ENCODE results near the gene GPSM3.
"Not testable (repeated sequence)": the region's sequence is repeated elsewhere in the genome, so short reads cannot be mapped to it uniquely, and the experiment has no call there.

Gene GPSM3

DNA sequence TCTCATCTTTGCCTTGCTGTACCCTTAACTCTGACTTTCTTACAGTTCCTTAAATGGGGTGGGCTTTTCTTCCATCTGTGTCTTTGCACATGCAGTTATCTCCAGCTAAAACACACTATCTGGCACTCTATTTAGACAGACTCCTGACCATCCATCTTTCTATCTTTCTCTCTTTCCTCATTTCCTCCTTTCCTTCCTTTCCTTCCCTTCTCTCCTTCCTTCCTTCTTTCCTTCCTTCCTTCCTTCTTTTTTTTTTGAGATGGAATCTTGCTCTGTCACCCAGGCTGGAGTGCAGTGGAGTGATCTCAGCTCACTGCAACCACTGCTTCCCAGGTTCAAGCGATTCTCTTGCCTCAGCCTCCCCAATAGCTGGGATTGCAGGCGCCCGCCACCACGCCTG, 23.2 kb upstream of the GPSM3 start:
- TF ChIP-seq, protein P1, sequence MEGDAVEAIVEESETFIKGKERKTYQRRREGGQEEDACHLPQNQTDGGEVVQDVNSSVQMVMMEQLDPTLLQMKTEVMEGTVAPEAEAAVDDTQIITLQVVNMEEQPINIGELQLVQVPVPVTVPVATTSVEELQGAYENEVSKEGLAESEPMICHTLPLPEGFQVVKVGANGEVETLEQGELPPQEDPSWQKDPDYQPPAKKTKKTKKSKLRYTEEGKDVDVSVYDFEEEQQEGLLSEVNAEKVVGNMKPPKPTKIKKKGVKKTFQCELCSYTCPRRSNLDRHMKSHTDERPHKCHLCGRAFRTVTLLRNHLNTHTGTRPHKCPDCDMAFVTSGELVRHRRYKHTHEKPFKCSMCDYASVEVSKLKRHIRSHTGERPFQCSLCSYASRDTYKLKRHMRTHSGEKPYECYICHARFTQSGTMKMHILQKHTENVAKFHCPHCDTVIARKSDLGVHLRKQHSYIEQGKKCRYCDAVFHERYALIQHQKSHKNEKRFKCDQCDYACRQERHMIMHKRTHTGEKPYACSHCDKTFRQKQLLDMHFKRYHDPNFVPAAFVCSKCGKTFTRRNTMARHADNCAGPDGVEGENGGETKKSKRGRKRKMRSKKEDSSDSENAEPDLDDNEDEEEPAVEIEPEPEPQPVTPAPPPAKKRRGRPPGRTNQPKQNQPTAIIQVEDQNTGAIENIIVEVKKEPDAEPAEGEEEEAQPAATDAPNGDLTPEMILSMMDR (conservative IDR thresholded peaks at IDR 0.05; ENCODE audit: control insufficient read depth, insufficient read depth, low read depth, low read length) = no peak
- no peak for DNase-seq (ENCODE audit: low read depth)
- no peak overlapping the region for H3K4me3 ChIP-seq (ENCODE audit: control insufficient read depth, low read depth, low read length)

DNA sequence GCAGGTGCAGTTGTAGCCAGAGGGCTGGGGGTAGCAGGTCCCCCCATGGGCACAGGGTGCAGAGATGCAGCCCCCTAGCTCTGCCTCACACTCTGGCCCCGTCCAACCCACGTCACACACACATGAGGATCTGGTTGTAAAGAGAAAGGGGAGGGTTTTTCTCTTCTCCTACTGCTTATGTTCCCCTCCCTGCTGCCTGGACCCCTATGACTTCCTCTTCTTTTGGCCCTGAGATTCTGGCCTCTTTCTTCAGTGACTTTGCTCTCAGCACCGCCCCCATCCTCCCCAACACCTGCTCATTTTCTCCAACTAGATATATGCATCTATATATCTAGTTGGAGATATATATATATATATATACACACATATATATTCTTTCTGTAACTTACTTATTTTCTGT, 21.7 kb upstream of the GPSM3 start:
- TF ChIP-seq, protein P1 (conservative IDR thresholded peaks at IDR 0.05; ENCODE audit: control insufficient read depth, insufficient read depth, low read depth, low read length) = no peak

DNA sequence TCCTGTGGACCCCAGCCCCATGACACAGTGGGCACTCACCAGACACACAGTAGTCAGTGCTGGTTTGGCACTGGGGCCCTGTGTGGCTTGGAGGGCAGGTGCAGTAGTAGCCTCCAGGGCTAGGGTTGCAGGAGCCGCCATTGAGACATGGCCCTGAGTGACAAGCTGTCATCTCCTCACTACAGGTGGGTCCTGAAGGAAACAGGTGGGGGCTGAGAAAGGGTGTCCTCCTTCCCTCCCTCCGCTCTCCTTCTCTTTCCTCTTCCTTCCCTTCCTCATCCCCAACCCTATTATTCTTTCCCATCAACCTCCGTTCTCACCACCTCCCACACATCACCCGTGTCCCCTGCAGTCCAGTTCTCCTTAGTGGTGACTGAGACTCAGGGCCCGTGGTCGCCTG, 21.2 kb upstream of the GPSM3 start:
- DNase-seq (ENCODE audit: low read depth) = no peak
- TF ChIP-seq, protein P1 (conservative IDR thresholded peaks at IDR 0.05; ENCODE audit: control insufficient read depth, insufficient read depth, low read depth, low read length) = no peak
- no peak overlapping the region for H3K4me3 ChIP-seq (ENCODE audit: control insufficient read depth, low read depth, low read length)

More for the DNA sequence above, 21.7 kb upstream of the GPSM3 start:
- no peak for DNase-seq (ENCODE audit: low read depth)
- no peak overlapping the region for H3K4me3 ChIP-seq (ENCODE audit: control insufficient read depth, low read depth, low read length)

DNA sequence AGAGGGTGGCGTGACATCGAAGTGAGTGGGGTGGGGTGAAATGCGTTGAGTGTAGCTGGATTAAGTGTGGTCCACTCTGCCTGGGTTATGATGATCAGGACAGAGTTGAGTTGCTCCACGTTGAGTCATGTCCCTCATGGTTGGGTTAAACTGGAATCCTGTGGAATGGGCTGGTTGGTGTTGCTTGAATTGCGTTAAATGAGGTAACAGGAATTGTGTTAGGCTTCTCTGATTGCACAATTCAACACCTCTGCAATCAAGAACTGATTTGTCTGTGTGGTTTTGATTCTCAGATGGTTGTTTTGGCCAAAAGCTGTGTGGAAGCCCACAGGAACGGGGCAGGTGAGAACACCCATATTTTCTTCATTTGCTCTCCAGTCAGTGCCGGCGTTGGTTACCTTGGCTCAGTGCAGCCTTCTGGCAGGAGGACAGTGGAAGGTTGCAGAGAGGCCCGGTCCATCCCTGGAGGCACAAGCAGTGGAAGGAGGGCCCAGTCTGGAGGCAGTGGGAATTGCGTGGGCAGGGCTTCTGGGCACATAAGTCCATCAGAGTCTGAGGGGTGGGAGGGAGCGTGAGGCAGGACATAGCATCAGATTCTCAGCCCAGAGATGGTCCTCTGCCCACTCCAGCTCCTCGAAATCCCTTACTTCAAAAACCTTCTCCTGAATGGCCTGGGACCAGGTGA, 19.8 kb upstream of the GPSM3 start:
- TF ChIP-seq, protein P1 (conservative IDR thresholded peaks at IDR 0.05; ENCODE audit: control insufficient read depth, insufficient read depth, low read depth, low read length) = no peak
- DNase-seq (ENCODE audit: low read depth) = no peak
- H3K4me3 ChIP-seq (ENCODE audit: control insufficient read depth, low read depth, low read length) = no peak overlapping the region

DNA sequence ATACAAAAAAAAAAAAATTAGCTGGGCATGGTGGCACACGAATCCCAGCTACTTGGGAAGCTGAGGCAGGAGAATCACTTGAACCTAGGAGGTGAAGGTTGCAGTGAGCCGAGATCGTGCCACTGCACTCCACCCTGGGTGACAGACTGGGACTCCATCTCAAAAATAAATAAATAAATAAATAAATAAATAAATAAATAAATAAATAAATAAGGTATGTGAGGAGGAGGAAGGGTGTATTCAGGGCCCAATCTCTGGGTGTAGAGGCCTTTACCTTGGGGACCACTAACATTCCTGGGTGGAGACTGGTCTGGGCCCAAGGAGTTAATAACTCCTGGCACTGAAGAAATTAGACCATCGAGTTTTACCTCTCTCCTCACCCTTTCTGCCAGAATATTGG, 19.0 kb upstream of the GPSM3 start:
- not testable (repeated sequence) for DNase-seq (ENCODE audit: low read depth); H3K4me3 ChIP-seq (ENCODE audit: control insufficient read depth, low read depth, low read length)

DNA sequence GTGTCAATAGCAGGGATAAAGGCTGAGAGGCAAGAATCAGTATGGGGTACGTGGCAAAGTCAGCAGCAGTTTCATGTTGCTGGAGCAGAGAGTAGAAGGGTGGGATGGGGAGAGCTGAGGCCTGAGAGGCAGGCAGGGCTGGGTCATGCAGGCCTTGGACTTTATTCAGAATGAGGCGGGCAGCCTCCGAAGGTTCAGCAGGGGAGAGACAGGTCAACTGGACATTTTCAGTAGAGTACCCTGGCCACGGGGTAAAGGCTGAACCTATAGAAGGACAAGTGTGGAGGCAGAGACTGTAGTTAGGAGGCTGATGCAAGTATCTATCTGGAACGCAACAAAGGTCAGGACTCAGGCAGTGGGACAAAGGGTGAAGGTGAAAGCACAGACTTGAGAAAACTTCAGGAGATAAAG, 17.8 kb upstream of the GPSM3 start:
- DNase-seq (ENCODE audit: low read depth) = no peak
- H3K4me3 ChIP-seq (ENCODE audit: control insufficient read depth, low read depth, low read length) = no peak overlapping the region
- TF ChIP-seq, protein P1 (conservative IDR thresholded peaks at IDR 0.05; ENCODE audit: control insufficient read depth, insufficient read depth, low read depth, low read length) = no peak

DNA sequence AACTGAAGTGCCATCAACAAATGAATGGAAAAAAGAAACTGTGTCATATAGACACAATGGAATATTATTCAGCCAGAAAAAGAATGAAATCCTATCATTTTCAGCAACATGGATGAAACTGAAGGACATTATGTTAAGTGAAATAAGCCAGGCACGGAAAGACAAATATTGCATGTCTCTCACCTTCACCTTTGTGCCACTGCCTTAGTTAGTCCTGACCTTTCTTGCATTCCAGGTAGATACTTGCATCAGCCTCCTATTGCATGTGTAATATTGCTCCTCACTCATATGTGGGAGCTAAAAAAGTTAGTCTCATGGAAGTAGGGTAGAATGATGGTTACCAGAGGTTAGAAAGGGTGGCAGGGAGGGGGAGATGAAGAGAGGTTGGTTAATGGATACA, 16.6 kb upstream of the GPSM3 start:
- DNase-seq (ENCODE audit: low read depth) = no peak
- H3K4me3 ChIP-seq (ENCODE audit: control insufficient read depth, low read depth, low read length) = no peak overlapping the region
- TF ChIP-seq, protein P1 (conservative IDR thresholded peaks at IDR 0.05; ENCODE audit: control insufficient read depth, insufficient read depth, low read depth, low read length) = no peak
